Tibial artery (tissue), 4 donors: ENCODE data around the gene CPAMD8.

Source experiments
- DNase-seq, 2 donors: peaks; one replicate each; pipeline ENCODE4 v3.0.0-alpha.2; 2019
- H3K27ac ChIP-seq, 2 donors: fragments of 200-600 bp; sonication (generic) in 1 of 2; 1 replicate in 1 of 2; 2 replicates in 1 of 2; pipeline ENCODE4 v1.5.1; 2018 to 2019; ENCODE audit warnings: mild to moderate bottlenecking in 1 of 2
- H3K27me3 ChIP-seq, 2 donors: fragments of 200-600 bp; sonication (generic) in 1 of 2; one replicate each; pipeline versions ENCODE4 v1.5.1 to v1.6.0; 2016 to 2019
- H3K36me3 ChIP-seq, 3 donors: fragments of 200-600 bp; sonication (generic) in 2 of 3; one replicate each; pipeline ENCODE4 v1.5.1; 2016 to 2019; ENCODE audit warnings: mild to moderate bottlenecking in 2 of 3
- H3K4me1 ChIP-seq, 4 donors: fragments of 200-600 bp; sonication (generic) in 2 of 4; 1 replicate in 3 of 4; 2 replicates in 1 of 4; pipeline ENCODE4 v1.5.1; 2016 to 2019
- H3K4me3 ChIP-seq, 2 donors: fragments of 200-600 bp; sonication (generic) in 1 of 2; 1 replicate in 1 of 2; 2 replicates in 1 of 2; pipeline ENCODE4 v1.5.1; 2018 to 2019; ENCODE audit warnings: mild to moderate bottlenecking in 2 of 2
- H3K9me3 ChIP-seq, 3 donors: fragments of 200-600 bp; sonication (generic) in 1 of 3; one replicate each; pipeline ENCODE4 v1.5.1; 2016 to 2019
- CTCF ChIP-seq, 2 experiments: fragments of 200-600 bp in 1 of 2; fragments of 450-650 bp in 1 of 2; IDR thresholded peaks; one replicate each; pipeline ENCODE4 v1.5.1; 2017 to 2019; ENCODE audit warnings: antibody characterized with exemption in 2 of 2, mild to moderate bottlenecking in 1 of 2, moderate library complexity in 1 of 2
- intact Hi-C: fragments of 100-400 bp; cut with DNase I; formaldehyde crosslinking; loops from one replicate; pipeline ENCODE4 v1.15.0; 2023; ENCODE audit warnings: low total_unique reads

CPAMD8 gene

GRCh38 chr19:16978839-16979802 lies 47.5 kb downstream of the CPAMD8 start:
- H3K9me3 ChIP-seq = no peaks in the 10 kb centered on the region
- peaks cover 0 to 8% of the 10 kb centered on the region in 2 donors for H3K27me3 ChIP-seq
- no peaks in the 10 kb centered on the region for H3K4me1 ChIP-seq
- no peak overlapping the region for H3K4me3 ChIP-seq
- DNase-seq = no peak
- no peaks in the 10 kb centered on the region for H3K36me3 ChIP-seq
- intact Hi-C loops = no loop called here
- no peak overlapping the region for H3K27ac ChIP-seq
- TF ChIP-seq CTCF (IDR thresholded peaks at IDR 0.05) = no peak

GRCh38 chr19:16978156-16978555 lies 48.5 kb downstream of the CPAMD8 start:
- DNase-seq = no peak
- H3K4me3 ChIP-seq = no peak overlapping the region
- intact Hi-C loops = no loop called here
- no peak for TF ChIP-seq CTCF (IDR thresholded peaks at IDR 0.05)
- peaks cover 0 to 8% of the 10 kb centered on the region in 2 donors for H3K27me3 ChIP-seq
- H3K27ac ChIP-seq = no peak overlapping the region
- no peaks in the 10 kb centered on the region for H3K36me3 ChIP-seq
- no peaks in the 10 kb centered on the region for H3K9me3 ChIP-seq
- H3K4me1 ChIP-seq = no peaks in the 10 kb centered on the region

- Histone ChIP-seq H3K4me1 (no peaks in the 10 kb centered on the region), H3K36me3 (no peaks in the 10 kb centered on the region), H3K4me3 (no peak overlapping the region), H3K27ac (no peak overlapping the region), H3K9me3 (no peaks in the 10 kb centered on the region), H3K27me3 (peaks cover 0 to 8% of the 10 kb centered on the region in 2 donors)
- intact Hi-C loops = no loop called here
- no peak for TF ChIP-seq CTCF (IDR thresholded peaks at IDR 0.05)
- DNase-seq = no peak
These were observed 49.3 kb downstream of the CPAMD8 start for GRCh38 chr19:16977306-16977705.

- intact Hi-C loops = no loop called here
- H3K4me1 ChIP-seq = no peaks in the 10 kb centered on the region
- no peaks in the 10 kb centered on the region for H3K36me3 ChIP-seq
- H3K9me3 ChIP-seq = no peaks in the 10 kb centered on the region
- H3K27me3 ChIP-seq = peaks cover 0 to 8% of the 10 kb centered on the region in 2 donors
- DNase-seq = no peak
- no peak overlapping the region for H3K4me3 ChIP-seq
- no peak for TF ChIP-seq CTCF (IDR thresholded peaks at IDR 0.05)
- H3K27ac ChIP-seq = no peak overlapping the region
These were observed 50.2 kb downstream of the CPAMD8 start for GRCh38 chr19:16976446-16976845.

- H3K9me3 ChIP-seq = peaks cover 0 to 16% (median 15%) of the 10 kb centered on the region in 3 donors
- no peak for TF ChIP-seq CTCF (IDR thresholded peaks at IDR 0.05)
- intact Hi-C loops = no loop called here
- DNase-seq = no peak
- no peaks in the 10 kb centered on the region for H3K27me3 ChIP-seq
- H3K4me1 ChIP-seq = no peaks in the 10 kb centered on the region
- H3K36me3 ChIP-seq = no peaks in the 10 kb centered on the region
- H3K27ac ChIP-seq = no peak overlapping the region
- H3K4me3 ChIP-seq = no peak overlapping the region
These were observed 55.8 kb downstream of the CPAMD8 start for GRCh38 chr19:16970821-16971220.
